ENCODE results near the gene CHERP. TPM values are rescaled to one million over a fixed set of nuclear protein-coding genes. Genes with fewer than 3 reads are reported as not detected.

CHERP gene
- total RNA-seq, 2 experiments from 2014 or later = 73.5 to 75.5 TPM

DNA sequence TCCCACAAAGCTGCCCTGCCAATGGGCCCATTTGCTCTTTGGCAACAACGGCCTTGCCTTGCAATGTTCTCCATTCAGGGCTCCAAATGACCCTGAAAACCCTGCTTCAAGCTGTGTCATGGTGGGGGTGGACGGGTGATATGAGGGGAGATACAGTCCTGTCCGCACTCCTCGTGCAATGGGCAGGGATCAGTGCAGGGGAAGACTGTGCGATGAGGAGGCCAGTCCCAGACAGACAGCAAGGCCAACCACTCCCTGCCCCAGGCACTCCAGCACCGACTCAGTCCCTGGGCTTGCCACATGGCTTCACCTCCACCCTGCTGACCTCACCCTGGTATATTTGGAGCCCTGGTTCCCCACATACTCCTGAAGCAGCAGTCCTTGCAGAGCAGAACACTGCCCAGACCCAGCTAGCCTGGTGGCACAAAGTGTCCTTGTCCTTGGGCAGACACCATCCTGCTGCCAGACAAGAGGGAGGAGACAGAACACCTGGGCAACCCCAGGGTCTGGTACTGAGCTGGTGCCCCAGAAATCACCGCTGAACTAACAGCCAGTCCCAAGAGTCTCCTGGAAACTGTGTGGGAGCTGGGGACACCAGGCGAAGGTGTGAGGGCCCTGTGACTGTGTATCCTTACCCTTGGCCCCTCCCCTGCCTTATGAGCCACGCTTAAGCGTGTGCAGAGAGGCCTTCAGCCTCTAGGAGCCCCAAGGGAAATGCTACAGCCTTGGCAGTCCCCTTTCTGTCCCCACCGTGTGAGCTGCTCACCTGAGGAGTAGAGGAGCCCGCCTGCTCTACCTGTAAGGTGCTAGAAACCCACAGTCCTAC is 39.1 kb upstream of the CHERP start:
- POLR2A ChIA-PET = no interaction called here
- CTCF ChIA-PET = no interaction called here

DNA sequence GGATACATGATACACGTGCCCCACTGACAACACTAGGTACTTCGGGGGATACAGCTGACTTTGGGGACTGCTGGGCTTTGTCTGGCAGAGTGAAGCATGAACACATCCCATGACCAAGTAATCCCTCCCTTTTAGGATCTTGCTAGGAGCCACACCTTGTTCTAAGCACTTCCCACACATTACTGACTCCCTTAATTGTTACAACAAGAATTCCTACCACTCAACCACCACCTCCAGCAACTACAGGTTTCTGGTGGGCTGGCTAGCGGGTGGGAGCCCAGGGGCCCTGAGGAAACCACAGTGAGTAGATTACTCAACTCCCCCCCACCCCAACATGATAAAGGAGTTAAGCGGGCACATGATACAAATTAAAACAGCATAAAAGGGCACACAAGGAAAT is 37.1 kb upstream of the CHERP start:
- POLR2A ChIA-PET = no interaction called here
- CTCF ChIA-PET = interaction anchor here (0.8 kb wide), 1 partner anchor 56 kb away, joined by 3 read pairs; no protein-coding TSS in a partner anchor

DNA sequence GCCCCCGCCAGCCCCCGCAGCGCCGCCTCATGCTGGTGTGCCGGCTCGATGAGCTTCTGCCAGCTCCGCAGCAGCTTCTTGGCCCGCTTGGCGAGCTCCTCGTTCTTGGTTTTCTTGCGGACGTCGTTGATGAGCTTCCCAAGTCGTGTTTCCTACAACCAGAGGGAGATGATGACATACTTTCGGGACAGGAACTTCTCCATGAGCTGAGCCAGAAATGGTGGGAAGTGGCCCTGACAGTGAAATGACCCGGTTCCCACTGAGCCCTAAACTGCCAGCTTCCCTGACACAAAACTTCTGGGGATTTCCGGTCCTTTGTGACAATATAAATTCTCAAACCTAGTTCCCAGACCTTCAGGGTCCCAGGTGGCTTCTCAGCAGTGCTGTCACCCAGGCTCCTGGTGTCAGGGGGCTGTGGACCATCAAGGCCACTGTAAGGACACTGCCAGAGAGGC is 35.3 kb upstream of the CHERP start:
- ChIA-PET CTCF (no interaction called here), POLR2A (interaction anchor here (1.5 kb wide), 1 partner anchor 10 kb away, joined by 10 read pairs; no protein-coding TSS in a partner anchor)

DNA sequence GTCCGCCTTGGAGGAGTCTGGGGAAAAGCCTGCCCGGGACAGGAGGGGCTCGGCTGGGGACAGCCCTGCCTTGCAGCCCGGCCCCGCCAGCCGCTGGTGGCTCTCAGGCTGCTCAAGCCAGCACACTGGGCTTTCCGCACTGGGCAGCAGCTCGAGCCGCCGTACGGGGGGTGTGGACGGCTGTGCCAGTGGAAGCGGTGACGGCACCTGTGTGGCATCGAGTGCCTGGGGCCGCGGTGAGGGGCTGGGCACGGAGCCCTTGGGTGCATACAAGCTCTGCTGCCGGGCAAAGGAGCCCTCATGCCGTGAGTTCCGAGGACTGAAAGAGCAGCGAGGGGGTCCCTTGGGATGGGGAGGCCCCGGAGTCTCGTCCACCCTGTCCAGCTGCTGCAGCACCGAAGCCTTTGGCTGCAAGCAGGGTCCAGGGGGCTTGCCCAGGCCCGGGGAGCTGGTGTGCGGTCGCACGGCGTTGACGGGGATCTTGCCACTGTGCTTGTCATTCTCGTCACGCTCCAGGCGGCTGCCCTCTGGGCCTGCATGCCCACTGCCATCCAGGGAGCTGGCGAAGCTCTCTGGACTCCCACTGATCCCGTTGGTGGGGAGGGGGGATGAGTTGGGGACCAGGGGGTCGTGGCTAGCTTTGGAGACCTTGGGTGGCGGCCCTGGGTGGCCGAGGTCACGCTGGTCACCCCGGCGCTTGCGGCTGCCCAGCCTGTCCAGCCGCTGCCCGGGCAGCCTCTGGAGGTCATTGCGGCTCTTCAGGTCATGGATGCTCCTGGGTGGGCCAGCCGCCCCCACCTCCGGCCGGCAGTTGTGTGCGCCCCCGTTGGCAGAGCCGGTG is 34.7 kb upstream of the CHERP start:
- ChIA-PET CTCF (no interaction called here), POLR2A (interaction anchor here (0.6 to 1.5 kb wide), 2 partner anchors 11 to 1608 kb away, joined by 5 to 10 read pairs; no protein-coding TSS in a partner anchor)

DNA sequence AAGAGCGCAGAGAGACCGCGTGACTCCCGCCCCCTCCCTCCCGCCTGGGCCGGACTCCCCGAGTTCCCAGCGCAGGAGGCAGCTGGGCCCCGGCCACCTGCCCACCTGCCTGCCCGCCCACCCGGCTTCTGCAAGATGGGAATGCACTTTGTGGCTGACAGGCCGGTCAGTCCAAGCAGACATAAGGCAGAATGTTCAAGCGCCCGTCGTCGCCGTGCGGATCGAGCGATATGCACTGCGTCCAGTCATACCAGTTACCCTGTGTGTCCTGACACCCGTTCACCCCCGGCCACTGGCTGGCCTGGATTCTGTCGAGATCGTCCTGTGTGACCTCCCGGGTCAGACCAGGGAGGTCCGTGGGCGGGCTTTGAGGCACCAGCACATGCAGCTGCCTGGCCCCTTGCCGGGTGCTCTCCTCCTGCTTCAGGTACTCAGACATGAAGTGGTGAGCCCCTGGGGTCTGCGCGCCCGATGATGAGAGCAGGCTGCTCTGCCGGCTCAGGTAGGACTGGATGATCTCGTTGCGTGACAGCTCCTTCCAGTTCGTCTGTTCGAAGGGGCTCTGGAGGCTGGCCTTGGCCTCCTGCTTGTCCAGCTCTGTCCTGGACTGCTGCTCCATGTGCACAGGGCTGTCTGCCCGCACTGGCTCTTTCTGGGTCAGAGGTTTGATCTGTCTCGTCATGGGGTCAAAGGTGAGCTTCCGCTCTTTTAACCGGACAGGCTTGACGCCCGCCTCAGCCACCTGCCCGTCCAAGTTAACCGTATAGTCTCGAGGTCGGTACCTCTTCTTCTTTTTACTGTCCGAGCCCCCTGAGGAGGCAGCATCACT is 33.8 kb upstream of the CHERP start:
- ChIA-PET CTCF (no interaction called here), POLR2A (interaction anchor here (0.6 kb wide), 1 partner anchor 1609 kb away, joined by 5 read pairs; no protein-coding TSS in a partner anchor)

DNA sequence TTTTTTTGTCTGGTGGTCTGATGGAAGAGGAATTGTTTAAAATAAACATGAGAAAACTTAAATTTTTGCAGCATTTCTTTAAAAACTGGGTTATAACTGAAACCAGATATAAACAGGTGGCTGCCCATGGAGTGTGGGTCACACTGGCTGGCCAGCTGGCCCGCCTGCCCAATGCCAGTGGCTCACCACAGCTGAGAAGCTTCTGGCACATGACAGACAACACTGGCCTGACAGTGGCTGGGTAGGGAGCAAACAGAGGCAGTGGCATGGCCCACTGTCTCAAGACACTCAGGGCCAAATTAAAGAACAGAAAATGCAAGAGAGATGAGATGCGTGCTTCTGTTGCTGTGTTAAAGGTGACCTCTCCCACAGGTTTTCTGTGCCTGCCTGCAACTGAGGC is 33.0 kb upstream of the CHERP start:
- POLR2A ChIA-PET = no interaction called here
- CTCF ChIA-PET = no interaction called here

DNA sequence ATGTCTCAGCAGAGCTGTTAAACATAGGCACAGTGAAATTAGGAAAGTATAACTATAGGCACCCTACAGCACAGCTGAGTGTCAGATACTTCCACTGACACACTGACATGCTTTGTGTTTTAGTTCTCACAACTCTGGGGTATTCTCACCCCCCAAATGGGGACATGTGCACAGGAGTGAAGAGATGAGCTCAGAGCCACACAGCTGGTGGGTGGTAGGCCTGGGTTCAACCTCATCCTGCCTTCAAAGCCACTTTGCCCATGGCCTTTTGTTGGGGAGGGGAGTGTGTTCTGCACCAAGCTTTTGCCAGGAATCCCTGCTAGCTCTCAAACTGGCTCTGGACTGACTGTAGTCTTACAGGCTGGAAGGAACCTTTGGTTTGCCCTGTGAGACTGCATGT is 31.7 kb upstream of the CHERP start:
- POLR2A ChIA-PET = interaction anchor here (1.1 to 1.4 kb wide), 3 partner anchors 14 to 53 kb away, joined by 3 to 4 read pairs (median 3); no protein-coding TSS in a partner anchor
- CTCF ChIA-PET = interaction anchor here (0.9 to 2.1 kb wide), 7 partner anchors 9 to 87 kb away, joined by 3 to 14 read pairs (median 4); partner anchors contain the start of gene TMEM38A

DNA sequence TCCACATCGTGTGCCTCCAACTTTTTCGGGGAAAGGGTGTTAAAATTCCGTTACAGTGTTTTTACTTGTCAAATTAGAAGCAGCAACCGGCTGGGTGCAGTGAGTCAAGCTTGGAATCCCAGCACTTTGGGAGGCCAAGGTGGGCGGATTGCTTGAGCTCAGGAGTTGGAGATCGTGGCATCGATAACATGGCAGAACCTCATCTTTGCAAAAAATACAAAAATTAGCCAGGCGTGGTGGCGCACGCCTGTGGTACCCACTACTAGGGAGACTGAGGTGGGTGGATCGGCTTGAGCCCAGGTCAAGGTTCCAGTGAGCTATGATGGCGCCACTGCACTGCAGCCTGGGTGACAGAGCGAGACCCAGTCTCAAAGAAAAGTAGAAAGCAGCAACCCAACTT is 31.1 kb upstream of the CHERP start:
- ChIA-PET POLR2A (interaction anchor here (1.1 to 1.4 kb wide), 4 partner anchors 12 to 54 kb away, joined by 3 to 8 read pairs (median 4); no protein-coding TSS in a partner anchor), CTCF (interaction anchor here (0.9 to 2.1 kb wide), 8 partner anchors 9 to 87 kb away, joined by 3 to 14 read pairs (median 4); partner anchors contain the start of gene TMEM38A)

DNA sequence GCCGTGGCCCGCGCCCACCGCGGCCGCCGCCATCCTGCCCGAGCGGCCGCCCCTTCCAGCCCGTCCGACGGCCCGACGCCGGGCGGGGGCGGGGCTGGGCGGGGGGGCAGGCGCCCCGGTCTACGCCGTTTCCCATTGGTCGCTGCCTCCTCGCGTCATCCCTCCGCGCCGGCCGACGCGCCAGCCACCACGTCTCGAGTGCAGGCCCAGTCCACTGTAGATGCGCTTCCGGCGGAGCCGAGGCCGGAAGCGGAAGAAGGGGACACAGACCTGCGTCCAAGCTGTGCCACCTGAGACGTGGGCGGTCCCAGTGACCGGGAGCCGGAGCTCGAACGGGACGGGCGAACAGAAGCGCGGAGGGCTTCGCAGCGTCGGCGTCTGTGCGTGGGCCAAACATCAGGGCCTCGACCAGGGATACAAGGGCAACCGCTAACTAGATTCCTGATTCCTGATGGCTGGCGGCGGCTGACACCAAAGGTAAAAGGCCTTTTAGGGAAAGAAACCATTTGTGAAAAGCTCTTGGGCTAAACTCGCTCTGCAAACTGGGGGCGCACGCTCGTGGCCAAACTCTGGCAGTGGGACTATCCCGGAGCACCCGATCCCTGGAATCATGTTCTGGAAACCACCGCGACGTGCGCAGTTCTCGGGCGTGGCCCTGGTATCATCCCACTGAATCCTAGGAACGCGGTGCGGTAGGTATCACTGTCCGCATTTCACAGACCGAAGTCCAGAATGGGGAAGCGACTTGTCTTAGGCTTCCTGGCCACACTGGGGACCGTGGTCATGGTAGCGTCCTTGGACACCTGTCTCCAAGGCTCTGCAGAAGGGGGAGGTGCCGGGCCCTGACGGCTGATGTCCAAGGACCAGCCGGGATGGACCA is 30.3 kb upstream of the CHERP start, which contains the start of gene SLC35E1:
SLC35E1 (minus strand) TSS at position 84 of the 880 bp plus-strand sequence; CDS start at position 33, 51 bp downstream.
- ChIA-PET CTCF (interaction anchor here (0.9 to 2.1 kb wide), 3 partner anchors 13 to 54 kb away, joined by 3 to 14 read pairs (median 6); no protein-coding TSS in a partner anchor), POLR2A (interaction anchor here (0.6 to 1.2 kb wide), 2 partner anchors 13 to 15 kb away, joined by 4 to 8 read pairs; no protein-coding TSS in a partner anchor)

DNA sequence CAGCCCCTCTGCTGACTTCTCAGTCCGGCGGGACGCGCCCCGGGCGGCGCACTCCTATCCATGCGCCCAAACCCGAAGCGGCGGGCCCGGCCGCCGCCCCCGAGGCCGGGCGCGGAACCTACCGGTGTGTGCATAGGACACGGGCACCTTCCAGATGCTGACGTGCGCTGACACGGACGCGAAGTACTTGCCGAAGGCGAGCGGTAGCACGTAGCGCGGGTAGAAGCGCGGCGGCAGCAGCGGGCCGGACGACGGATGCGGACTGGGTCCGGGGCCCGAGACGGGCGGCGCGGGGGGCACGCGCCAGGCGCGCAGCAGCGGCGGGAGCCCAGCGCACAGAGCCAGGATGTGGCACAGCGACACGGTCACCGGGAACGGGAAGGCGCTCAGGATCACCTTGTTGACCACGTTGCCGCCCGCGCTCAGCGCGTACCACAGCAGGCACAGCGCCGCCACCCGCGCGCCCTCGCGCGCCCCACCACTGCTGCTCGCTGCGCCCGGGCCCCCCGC is 29.6 kb upstream of the CHERP start:
- CTCF ChIA-PET = interaction anchor here (1.5 kb wide), 1 partner anchor 13 kb away, joined by 4 read pairs; no protein-coding TSS in a partner anchor
- POLR2A ChIA-PET = interaction anchor here (1.2 kb wide), 1 partner anchor 13 kb away, joined by 8 read pairs; no protein-coding TSS in a partner anchor

DNA sequence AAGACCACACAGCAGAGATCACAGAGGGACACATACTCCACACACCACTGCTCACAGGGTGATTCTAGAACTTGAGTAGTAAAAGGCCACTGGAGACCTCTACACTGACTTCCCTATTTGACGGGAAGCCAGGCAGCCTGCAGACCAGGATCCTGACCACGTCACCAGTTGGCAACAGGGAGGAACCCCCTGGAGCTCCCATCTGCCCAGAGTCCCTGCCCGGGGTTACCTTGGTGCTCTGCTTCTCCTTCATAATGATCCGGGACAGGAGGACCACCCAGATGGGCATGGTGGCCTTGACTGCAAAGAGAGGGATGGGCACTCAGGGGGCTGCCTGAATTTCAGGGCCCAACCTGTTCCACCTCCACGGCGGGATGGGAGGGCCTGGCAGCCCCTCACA is 29.0 kb upstream of the CHERP start:
- ChIA-PET CTCF (interaction anchor here (1.5 kb wide), 1 partner anchor 13 kb away, joined by 4 read pairs; no protein-coding TSS in a partner anchor), POLR2A (no interaction called here)

DNA sequence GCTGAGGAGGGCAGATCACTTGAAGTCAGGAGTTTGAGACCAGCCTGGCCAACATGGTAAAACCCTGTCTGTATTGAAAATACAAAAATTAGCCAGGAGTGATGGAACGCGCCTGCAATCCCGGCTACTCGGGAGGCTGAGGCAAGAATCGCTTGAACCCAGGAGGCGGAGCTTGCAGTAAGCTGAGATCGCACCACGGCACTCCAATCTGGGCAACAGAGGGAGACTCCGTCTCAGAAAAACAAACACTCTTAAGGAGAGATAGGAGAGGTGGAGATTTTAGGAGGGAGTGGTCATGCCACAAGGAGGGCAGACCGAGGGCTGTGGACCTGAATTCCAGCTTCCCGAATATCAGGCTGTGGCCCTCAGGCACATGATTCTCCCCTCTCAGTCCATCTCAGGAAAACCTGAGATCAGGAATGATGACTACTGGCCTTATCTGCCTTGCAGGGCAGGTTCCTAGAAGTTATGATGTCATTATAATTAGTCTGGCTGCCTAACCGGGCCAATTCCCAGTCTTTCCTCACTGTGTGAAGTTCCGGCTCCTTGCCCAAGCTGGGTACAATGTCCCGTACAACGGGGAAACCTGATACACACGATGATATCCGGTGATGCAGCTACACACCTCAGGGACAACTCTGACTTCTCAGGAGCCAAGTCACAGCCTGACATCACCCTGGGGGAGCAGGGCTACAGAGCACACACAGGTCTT is 27.5 kb upstream of the CHERP start:
- ChIA-PET CTCF (interaction anchor here (1.1 kb wide), 1 partner anchor 49 kb away, joined by 4 read pairs; no protein-coding TSS in a partner anchor), POLR2A (no interaction called here)

DNA sequence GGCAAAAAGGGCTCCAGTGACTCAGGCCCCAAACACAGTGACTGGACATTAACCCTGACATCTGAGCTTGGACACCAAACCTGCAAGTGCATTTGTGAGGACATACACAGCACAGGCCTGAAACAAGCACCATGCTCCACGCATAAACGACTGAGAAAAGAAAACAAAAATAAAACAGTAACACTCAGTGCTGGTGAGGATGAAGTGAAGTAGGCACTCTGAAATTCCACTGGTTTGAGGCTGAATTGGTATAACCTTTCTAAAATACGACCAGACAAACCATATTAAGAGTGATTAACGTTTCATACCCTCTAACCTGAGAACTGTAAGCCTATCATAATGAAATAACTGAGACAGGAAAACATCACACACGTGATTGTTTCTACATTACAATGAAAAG is 24.5 kb upstream of the CHERP start:
- CTCF ChIA-PET = interaction anchor here (1.1 kb wide), 1 partner anchor 21 kb away, joined by 3 read pairs; no protein-coding TSS in a partner anchor
- POLR2A ChIA-PET = no interaction called here

DNA sequence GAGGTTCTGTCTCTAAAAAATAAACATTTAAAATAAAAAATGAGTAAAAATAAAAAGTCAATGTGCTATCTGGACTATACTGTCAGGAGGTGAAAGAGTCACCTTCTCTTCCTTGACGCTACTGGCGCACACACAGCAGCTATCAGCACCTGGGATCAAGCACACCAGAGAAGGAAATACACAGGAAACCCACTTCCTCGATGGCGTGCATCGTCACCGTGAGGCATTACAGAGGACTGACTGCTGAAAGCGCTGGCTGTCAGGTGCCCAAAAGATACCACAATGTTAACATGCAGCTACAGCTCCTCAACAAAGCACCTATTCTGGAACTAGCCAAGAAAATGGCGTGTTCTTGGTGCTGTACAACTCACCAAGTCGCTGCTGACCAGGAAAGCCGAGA is 23.9 kb upstream of the CHERP start:
- ChIA-PET POLR2A (no interaction called here), CTCF (no interaction called here)

DNA sequence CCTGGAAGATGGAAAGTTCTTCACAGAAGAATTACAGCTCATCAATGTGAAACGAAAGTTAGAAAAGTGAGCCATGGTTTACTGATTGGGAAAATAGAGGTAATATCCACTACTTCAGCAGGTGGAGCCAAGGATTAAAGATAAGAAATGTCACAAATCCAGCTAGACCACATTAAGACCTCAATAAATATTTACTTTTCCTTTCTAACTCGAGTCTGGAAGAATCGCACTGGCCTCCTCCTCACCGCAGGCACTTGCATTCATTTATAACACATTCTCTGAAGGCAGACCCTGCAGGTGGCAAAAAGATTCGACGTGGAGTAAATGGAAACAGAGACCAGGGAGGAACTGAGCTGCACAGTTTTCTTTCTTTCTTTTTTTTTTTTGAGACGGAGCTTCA is 22.6 kb upstream of the CHERP start:
- POLR2A ChIA-PET = no interaction called here
- CTCF ChIA-PET = interaction anchor here (0.6 kb wide), 1 partner anchor 19 kb away, joined by 3 read pairs; no protein-coding TSS in a partner anchor

DNA sequence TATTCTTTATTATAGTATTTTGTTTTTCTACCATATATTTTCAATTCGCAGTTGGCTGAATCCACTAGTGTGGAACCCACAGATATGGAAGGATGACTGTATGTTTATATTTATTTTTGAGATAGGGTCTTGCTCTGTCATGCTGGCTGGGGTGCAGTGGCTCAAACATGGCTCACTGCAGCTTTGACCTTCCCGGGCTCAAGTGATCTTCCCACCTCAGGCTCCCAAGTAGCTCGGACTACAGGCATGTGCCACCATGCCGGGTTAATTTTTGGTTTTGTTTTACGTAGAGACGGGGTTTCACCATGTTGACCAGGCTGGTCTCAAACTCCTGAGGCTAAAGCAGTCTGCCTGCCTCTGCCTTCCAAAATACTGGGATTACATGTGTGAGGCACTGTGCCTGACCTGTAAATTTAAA is 20.4 kb upstream of the CHERP start:
- POLR2A ChIA-PET = no interaction called here
- CTCF ChIA-PET = no interaction called here

DNA sequence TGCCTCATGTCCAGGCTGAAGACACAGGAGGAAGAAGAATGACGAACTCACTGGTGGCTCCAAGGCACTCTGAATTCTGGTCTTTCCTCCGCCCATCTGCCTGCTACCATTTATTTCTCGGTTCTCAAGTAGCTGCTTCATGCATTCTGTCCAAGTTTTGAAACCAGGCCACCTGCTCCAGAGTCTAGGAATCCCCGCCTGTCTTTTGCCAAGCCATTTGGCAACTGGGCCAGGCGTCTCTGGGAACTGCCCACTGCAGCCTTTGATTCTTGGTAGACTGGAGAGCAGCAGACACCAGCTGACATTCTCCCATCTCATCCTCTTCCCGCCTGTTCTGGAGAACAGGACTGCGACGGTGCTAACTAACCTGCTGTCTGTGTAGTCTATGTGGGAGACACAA is 19.1 kb upstream of the CHERP start:
- CTCF ChIA-PET = interaction anchor here (0.6 to 0.7 kb wide), 2 partner anchors 13 to 14 kb away, joined by 3 read pairs; no protein-coding TSS in a partner anchor
- POLR2A ChIA-PET = no interaction called here

Data from activated CD8-positive, alpha-beta memory T cell treated with anti-CD3 and anti-CD28 coated beads for 36 hours (primary cell).